H1 (cell line): Measurements from ENCODE around the gene EFR3B. TPM values are rescaled to one million over a fixed set of nuclear protein-coding genes. Genes with fewer than 3 reads are reported as not detected.

Source experiments
- CTCF ChIA-PET: fragments of 300-600 bp; sonication (Branson Sonifier 250); formaldehyde crosslinking; loops from one replicate; lab custom pipeline; 2021; ENCODE audit not compliant: partially characterized antibody; lab: Charles Lee
- POLR2A ChIA-PET: fragments of 300-600 bp; sonication (Branson Sonifier 250); formaldehyde crosslinking; loops from one replicate; lab custom pipeline; 2021; ENCODE audit warnings: inconsistent platforms; ENCODE audit not compliant: partially characterized antibody; lab: Charles Lee
- DNase-seq, 2 experiments: peaks; one replicate each; pipeline versions ENCODE4 v3.0.0 to v3.0.0-alpha.2; 2010 to 2022; ENCODE audit warnings: low spot score in 2 of 2, low read depth in 1 of 2, mixed read lengths in 1 of 2
- FAIRE-seq: peaks from 2 replicates; lab custom pipeline; 2011; peaks lifted over from hg19 to GRCh38; lab: Jason Lieb, UNC
- H2AFZ ChIP-seq: 2 replicates; pipeline ENCODE4 v1.8.1; 2012; ENCODE audit warnings: low read length, inconsistent platforms
- H2AK5ac ChIP-seq: 2 replicates; pipeline ENCODE4 v1.6.1; 2013; ENCODE audit warnings: low read depth, low read length
- H2BK120ac ChIP-seq: replicated peaks from 2 replicates; pipeline ENCODE3; 2013; ENCODE audit warnings: low read depth, low read length, inconsistent platforms
- H2BK12ac ChIP-seq: 2 replicates; pipeline ENCODE4 v1.6.1; 2013; ENCODE audit warnings: low read depth, low read length
- H2BK15ac ChIP-seq: 2 replicates; pipeline ENCODE4 v1.6.1; 2013; ENCODE audit warnings: low read length
- H2BK20ac ChIP-seq: 2 replicates; pipeline ENCODE4 v1.6.1; 2013; ENCODE audit warnings: low read length
- H2BK5ac ChIP-seq: 2 replicates; pipeline ENCODE4 v1.6.1; 2013; ENCODE audit warnings: low read depth, low read length
- H3K14ac ChIP-seq: 2 replicates; pipeline ENCODE4 v1.6.1; 2013; ENCODE audit warnings: inconsistent platforms; ENCODE audit not compliant: insufficient read length
- H3K18ac ChIP-seq: 2 replicates; pipeline ENCODE4 v1.6.1; 2013; ENCODE audit warnings: low read length; ENCODE audit errors: extremely low read depth
- H3K23ac ChIP-seq: 2 replicates; pipeline ENCODE4 v1.6.1; 2013; ENCODE audit warnings: inconsistent platforms; ENCODE audit not compliant: insufficient read length
- H3K23me2 ChIP-seq: 2 replicates; pipeline ENCODE4 v1.6.1; 2013; ENCODE audit warnings: low read depth, low read length
- H3K27ac ChIP-seq: 2 replicates; pipeline ENCODE4 v1.6.1; 2011; ENCODE audit warnings: low read depth, low read length, inconsistent platforms
- H3K27me3 ChIP-seq, 4 experiments: replicated peaks in 1 of 4; 1 replicate in 1 of 4; 2 replicates in 3 of 4; pipeline versions ENCODE4 v1.6.1 to v1.8.1; 2011 to 2013; ENCODE audit warnings: low read length in 3 of 4, mild to moderate bottlenecking in 3 of 4, inconsistent platforms in 2 of 4, mixed read lengths in 2 of 4, moderate library complexity in 1 of 4; ENCODE audit not compliant: control insufficient read depth in 3 of 4, insufficient read depth in 3 of 4; ENCODE audit errors: extremely low read depth in 1 of 4
- H3K36me3 ChIP-seq, 4 experiments: 2 replicates each; pipeline versions ENCODE4 v1.6.1 to v1.8.1; 2011 to 2013; ENCODE audit warnings: mild to moderate bottlenecking in 4 of 4, low read length in 3 of 4, moderate library complexity in 2 of 4, control low read depth in 1 of 4, inconsistent platforms in 1 of 4; ENCODE audit not compliant: insufficient read depth in 4 of 4, control insufficient read depth in 2 of 4
- H3K4ac ChIP-seq: replicated peaks from 2 replicates; pipeline ENCODE3; 2013; ENCODE audit warnings: low read length, low read depth, mixed read lengths, inconsistent platforms; ENCODE audit not compliant: insufficient read length
- H3K4me1 ChIP-seq, 4 experiments: replicated peaks in 1 of 4; 1 replicate in 1 of 4; 2 replicates in 3 of 4; pipeline versions ENCODE4 v1.6.1 to v1.8.1; 2011 to 2013; ENCODE audit warnings: low read length in 3 of 4, inconsistent platforms in 2 of 4, mixed read lengths in 1 of 4; ENCODE audit not compliant: insufficient read depth in 4 of 4, control insufficient read depth in 3 of 4
- H3K4me2 ChIP-seq, 2 experiments: 2 replicates each; pipeline versions ENCODE4 v1.6.1 to v1.8.1; 2011 to 2013; ENCODE audit warnings: low read depth in 2 of 2, low read length in 2 of 2, control low read depth in 1 of 2, inconsistent platforms in 1 of 2, mild to moderate bottlenecking in 1 of 2; ENCODE audit not compliant: insufficient read depth in 1 of 2
- H3K4me3 ChIP-seq, 4 experiments: fragments of 200-600, 300-600 bp in 1 of 4; sonication (generic), shearing (Covaris generic), sonication (Bioruptor Twin) in 1 of 4; 2 replicates each; pipeline versions ENCODE4 v1.5.1 to v1.8.1; 2011 to 2016; ENCODE audit warnings: low read length in 4 of 4, low read depth in 3 of 4, control low read depth in 2 of 4, inconsistent platforms in 2 of 4, mild to moderate bottlenecking in 2 of 4, mixed read lengths in 1 of 4, moderate library complexity in 1 of 4; ENCODE audit not compliant: insufficient read depth in 2 of 4; ENCODE audit errors: extremely low read depth in 1 of 4
- H3K56ac ChIP-seq: replicated peaks from 2 replicates; pipeline ENCODE3; 2013; ENCODE audit warnings: low read depth, mild to moderate bottlenecking, mixed read lengths, low read length, inconsistent platforms; ENCODE audit not compliant: insufficient read length
- H3K79me1 ChIP-seq: 2 replicates; pipeline ENCODE4 v1.6.1; 2013; ENCODE audit warnings: low read depth, low read length, control low read depth
- H3K79me2 ChIP-seq, 2 experiments: 2 replicates each; pipeline versions ENCODE4 v1.6.1 to v1.8.1; 2012 to 2013; ENCODE audit warnings: low read length in 2 of 2, mild to moderate bottlenecking in 2 of 2, inconsistent platforms in 1 of 2; ENCODE audit not compliant: insufficient read depth in 2 of 2, control insufficient read depth in 1 of 2
- H3K9ac ChIP-seq, 4 experiments: replicated peaks in 1 of 4; 1 replicate in 1 of 4; 2 replicates in 3 of 4; pipeline versions ENCODE4 v1.6.1 to v1.8.1; 2011 to 2013; ENCODE audit warnings: low read depth in 3 of 4, low read length in 3 of 4, control low read depth in 2 of 4, mild to moderate bottlenecking in 2 of 4, moderate library complexity in 2 of 4, inconsistent platforms in 1 of 4; ENCODE audit errors: extremely low read depth in 1 of 4
- H3K9me3 ChIP-seq, 2 experiments: 2 replicates each; pipeline versions ENCODE4 v1.6.1 to v1.8.1; 2012 to 2013; ENCODE audit warnings: mild to moderate bottlenecking in 2 of 2, moderate library complexity in 2 of 2, control low read depth in 1 of 2, inconsistent platforms in 1 of 2, low read depth in 1 of 2, low read length in 1 of 2, mixed read lengths in 1 of 2; ENCODE audit not compliant: insufficient read depth in 2 of 2
- H4K20me1 ChIP-seq, 2 experiments: replicated peaks in 1 of 2; 2 replicates each; pipeline versions ENCODE3 to v1.8.1; 2011 to 2013; ENCODE audit warnings: inconsistent platforms in 2 of 2, low read length in 2 of 2, mild to moderate bottlenecking in 1 of 2; ENCODE audit not compliant: insufficient read depth in 2 of 2, control insufficient read depth in 1 of 2
- H4K5ac ChIP-seq: 2 replicates; pipeline ENCODE4 v1.6.1; 2013; ENCODE audit warnings: low read length, low read depth, mixed read lengths, inconsistent platforms; ENCODE audit not compliant: insufficient read length
- H4K8ac ChIP-seq: 2 replicates; pipeline ENCODE4 v1.8.0; 2013; ENCODE audit warnings: mild to moderate bottlenecking, moderate library complexity, low read length, inconsistent platforms; ENCODE audit not compliant: insufficient read depth; ENCODE audit errors: extremely low read depth
- H4K91ac ChIP-seq: replicated peaks from 2 replicates; pipeline ENCODE3; 2013; ENCODE audit warnings: low read length, mixed read lengths, inconsistent platforms; ENCODE audit not compliant: insufficient read length
- CBX8 ChIP-seq: fragments of 300-800, 300-1000 bp; sonication (generic); IDR thresholded peaks from 2 replicates; pipeline ENCODE4 v1.7.1; 2016; ENCODE audit warnings: low read depth, low read length, borderline replicate concordance
- CREB1 ChIP-seq: IDR thresholded peaks from 2 replicates; pipeline ENCODE4 v1.6.1; 2012; ENCODE audit warnings: inconsistent platforms
- JUND ChIP-seq: IDR thresholded peaks from 2 replicates; pipeline ENCODE4 v1.6.1; 2011; ENCODE audit warnings: mild to moderate bottlenecking, improper control_type of control experiment, low read length
- POU5F1 ChIP-seq: IDR thresholded peaks from 2 replicates; pipeline ENCODE4 v1.6.1; 2011; ENCODE audit warnings: low read depth, mild to moderate bottlenecking, low read length, moderate library complexity
- SP1 ChIP-seq: IDR thresholded peaks from 2 replicates; pipeline ENCODE4 v1.6.1; 2011; ENCODE audit warnings: low read depth, low read length
- SP2 ChIP-seq: IDR thresholded peaks from 2 replicates; pipeline ENCODE4 v1.6.1; 2012; ENCODE audit warnings: mild to moderate bottlenecking, low read length, inconsistent platforms
- TAF7 ChIP-seq: optimal IDR thresholded peaks from 2 replicates; pipeline ENCODE3; 2011; ENCODE audit warnings: low read depth, mild to moderate bottlenecking, inconsistent platforms, low read length, moderate library complexity, borderline replicate concordance
- TBP ChIP-seq: IDR thresholded peaks from 2 replicates; pipeline ENCODE4 v1.6.1; 2011; ENCODE audit warnings: low read depth, low read length, improper control_type of control experiment
- polyA plus RNA-seq, 7 experiments: library from polyadenylated mRNA; depleted of rRNA in 3 of 7; stranded (reverse) in 5 of 7; unstranded in 2 of 7; fragments of >200 nt in 5 of 7; fragments of 200-250 nt in 2 of 7; gene quantifications; 1 replicate in 5 of 7; 2 replicates in 1 of 7; 4 replicates in 1 of 7; pipeline versions ENCODE4 v1.2.1 to v1.2.3, GENCODE V29; 2011 to 2013; ENCODE audit warnings: missing spikeins in 2 of 7, mixed read lengths in 2 of 7
- total RNA-seq: library from RNA; stranded (reverse); fragmentation: NEBNext Ultra II Directional; extraction: Animal tissue kit (Norgen Biotek cat#: 25700); gene quantifications from 2 replicates; pipeline ENCODE4 v1.2.1, GENCODE V29; 2021

EFR3B gene
- total and polyA plus RNA-seq, 2 of the 8 experiments (the other 6 are each of a cell fraction or from before 2014, with no cell fraction given), result 3.4 to 9.6 TPM

GRCh38 chr2:25050128-25050527 lies 8.3 kb downstream of the EFR3B start:
- H4K5ac ChIP-seq, result no peak overlapping the region
- H3K4me2 ChIP-seq, result no peak overlapping the region
- H2BK15ac ChIP-seq, result no peak overlapping the region
- peaks cover 0 to 1% of the 10 kb centered on the region in 2 experiments for H4K20me1 ChIP-seq
- FAIRE-seq, result no peak
- CTCF ChIA-PET, result interaction anchor here (2.0 kb wide), 1 partner anchor 9 kb away, joined by 6 read pairs; no protein-coding TSS in a partner anchor
- no peak overlapping the region for H3K56ac ChIP-seq
- no peak overlapping the region for H2BK5ac ChIP-seq
- no peaks in the 10 kb centered on the region for H3K9me3 ChIP-seq
- no peaks in the 10 kb centered on the region for H3K79me2 ChIP-seq
- H2AK5ac ChIP-seq, result no peak overlapping the region
- H2BK12ac ChIP-seq, result no peak overlapping the region
- no peaks in the 10 kb centered on the region for H3K27me3 ChIP-seq
- H3K23me2 ChIP-seq, result no peaks in the 10 kb centered on the region
- H3K18ac ChIP-seq, result no peak overlapping the region
- no peak overlapping the region for H3K9ac ChIP-seq
- H3K36me3 ChIP-seq, result no peaks in the 10 kb centered on the region
- H2AFZ ChIP-seq, result no peak overlapping the region
- H2BK20ac ChIP-seq, result no peak overlapping the region
- H3K23ac ChIP-seq, result no peak overlapping the region
- no peak overlapping the region for H3K4me3 ChIP-seq
- DNase-seq, result no peak
- no peak overlapping the region for H3K14ac ChIP-seq
- H3K79me1 ChIP-seq, result peaks cover 2% of the 10 kb centered on the region; the same call in 1 of the 2 replicates
- no peak overlapping the region for H4K91ac ChIP-seq
- peaks cover 0 to 3% (median 0%) of the 10 kb centered on the region in 4 experiments; a peak in 3 of 7 replicates for H3K4me1 ChIP-seq
- POLR2A ChIA-PET, result interaction anchor here (0.6 kb wide), 2 partner anchors 8 to 584 kb away, joined by 3 read pairs; no protein-coding TSS in a partner anchor
- H3K27ac ChIP-seq, result no peak overlapping the region
- H4K8ac ChIP-seq, result no peak overlapping the region
- no peak overlapping the region for H2BK120ac ChIP-seq
- TF ChIP-seq TAF7 (no peak), JUND (no peak), SP2 (no peak), SP1 (no peak), TBP (no peak), CBX8 (no peak), CREB1 (no peak), POU5F1 (no peak)
- no peak overlapping the region for H3K4ac ChIP-seq
